GM19035 (cell line): Measurements from ENCODE around the gene CLSTN3.

Experiments used
- ATAC-seq: cut with Tn5 transposase; IDR thresholded peaks from one replicate; pipeline ENCODE4 v1.9.1; 2021; ENCODE audit not compliant: unreplicated experiment

Gene CLSTN3

DNA sequence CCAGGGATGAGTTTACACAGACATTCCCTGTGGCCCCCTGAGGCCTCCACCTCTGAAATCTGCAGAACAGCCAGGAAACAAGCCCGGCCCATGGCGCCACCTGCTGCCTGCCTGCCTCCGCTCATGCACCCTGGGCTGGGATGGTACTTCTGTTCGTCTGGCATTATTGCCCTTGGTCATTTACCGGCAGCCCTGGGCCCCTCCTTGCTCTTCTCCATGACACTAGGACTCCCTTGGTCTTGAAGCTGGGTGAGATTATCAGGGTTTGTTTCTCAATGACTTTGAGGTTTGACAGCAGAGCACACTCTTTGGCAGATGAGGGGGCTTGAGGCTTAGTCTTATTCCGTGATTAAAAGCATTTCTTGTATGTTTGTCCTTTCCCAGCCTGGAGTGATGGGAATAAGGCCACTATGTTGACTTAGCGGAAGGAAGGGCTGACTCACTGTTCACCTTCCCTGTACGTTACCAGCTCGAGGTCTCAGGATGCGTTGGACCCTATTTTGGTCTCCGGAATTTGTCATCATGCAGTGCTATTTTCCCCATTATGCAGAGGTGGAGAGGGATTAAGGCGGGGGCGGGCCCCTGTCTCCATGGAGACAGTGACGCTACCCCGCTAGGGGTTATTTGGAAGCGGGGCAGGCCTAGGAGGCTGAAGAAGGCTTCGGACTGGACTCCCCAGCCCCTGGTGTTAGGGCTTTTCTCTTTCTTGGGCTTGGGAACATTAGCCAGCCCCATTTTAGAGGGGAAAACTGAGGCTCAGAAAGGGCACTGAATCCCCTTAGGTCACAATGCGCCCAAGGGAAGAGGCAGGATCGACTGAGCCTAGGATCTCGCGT, 58.6 kb downstream of the CLSTN3 start:
- peak; percentile 35 for ATAC-seq

DNA sequence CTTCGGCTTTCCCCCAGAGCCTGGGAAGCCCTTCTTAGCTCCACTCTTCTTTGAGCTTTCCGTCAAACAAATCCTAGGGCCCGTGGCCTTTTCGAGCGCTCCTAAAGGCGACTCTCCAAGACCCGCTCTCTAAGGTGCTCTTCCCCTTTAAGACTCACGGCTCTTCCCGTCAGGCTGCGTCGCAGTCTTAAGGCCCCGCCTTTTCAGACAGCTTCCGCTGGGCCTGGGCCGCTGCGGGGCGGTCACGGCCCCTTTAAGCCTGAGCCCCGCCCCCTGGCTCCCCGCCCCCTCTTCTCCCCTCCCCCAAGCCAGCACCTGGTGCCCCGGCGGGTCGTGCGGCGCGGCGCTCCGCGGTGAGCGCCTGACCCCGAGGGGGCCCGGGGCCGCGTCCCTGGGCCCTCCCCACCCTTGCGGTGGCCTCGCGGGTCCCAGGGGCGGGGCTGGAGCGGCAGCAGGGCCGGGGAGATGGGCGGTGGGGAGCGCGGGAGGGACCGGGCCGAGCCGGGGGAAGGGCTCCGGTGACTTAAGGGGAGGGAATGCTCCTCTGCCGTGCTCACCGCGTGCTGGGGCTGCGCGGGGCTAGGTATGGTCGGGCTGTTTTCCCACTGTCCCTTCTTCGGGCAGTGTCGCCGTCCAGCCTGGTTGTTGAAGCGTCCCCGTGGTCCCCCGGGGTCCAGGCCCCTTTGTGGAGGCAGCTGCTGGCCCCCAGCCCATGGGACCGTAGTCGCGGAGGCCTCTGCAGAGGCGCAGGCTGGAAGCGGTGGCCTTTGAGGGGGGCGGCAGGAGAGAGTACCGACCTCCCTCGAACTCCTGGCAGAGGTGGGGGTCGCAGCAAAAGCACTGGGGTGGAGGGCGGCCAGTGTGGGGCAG, 59.5 kb downstream of the CLSTN3 start, which contains the start of gene PEX5:
Gene PEX5, plus strand, starts transcription at position 289 of the 870 bp plus-strand sequence. CDS start 692 bp downstream, outside the sequence.
- ATAC-seq: peak; percentile 97

GRCh38 chr12:7190268-7191055, 60.3 kb downstream of the CLSTN3 start:
- ATAC-seq: no peak

- ATAC-seq: no peak
Observed at GRCh38 chr12:7193674-7194073, 63.5 kb downstream of the CLSTN3 start.

GRCh38 chr12:7197841-7198240, 67.7 kb downstream of the CLSTN3 start:
- ATAC-seq: no peak

DNA sequence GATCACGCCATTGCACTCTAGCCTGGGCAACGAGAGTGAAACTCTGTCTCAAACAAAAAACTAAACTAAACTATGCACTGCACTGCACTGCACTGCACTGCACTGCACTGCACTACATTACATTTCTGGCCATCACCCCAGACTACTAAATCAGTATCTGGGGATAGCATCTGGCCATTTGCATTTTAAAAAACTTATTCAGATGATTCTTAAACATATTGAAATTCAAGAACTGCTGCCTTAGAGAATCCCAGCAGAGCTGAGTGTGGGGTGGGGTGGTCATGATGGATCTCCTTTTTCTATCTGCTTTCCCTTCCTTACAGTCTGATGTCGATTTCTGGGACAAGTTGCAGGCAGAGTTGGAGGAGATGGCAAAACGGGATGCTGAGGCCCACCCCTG, 72.9 kb downstream of the CLSTN3 start:
- ATAC-seq: no peak

- no peak for ATAC-seq
Observed at GRCh38 chr12:7205091-7205490, 74.9 kb downstream of the CLSTN3 start.

DNA sequence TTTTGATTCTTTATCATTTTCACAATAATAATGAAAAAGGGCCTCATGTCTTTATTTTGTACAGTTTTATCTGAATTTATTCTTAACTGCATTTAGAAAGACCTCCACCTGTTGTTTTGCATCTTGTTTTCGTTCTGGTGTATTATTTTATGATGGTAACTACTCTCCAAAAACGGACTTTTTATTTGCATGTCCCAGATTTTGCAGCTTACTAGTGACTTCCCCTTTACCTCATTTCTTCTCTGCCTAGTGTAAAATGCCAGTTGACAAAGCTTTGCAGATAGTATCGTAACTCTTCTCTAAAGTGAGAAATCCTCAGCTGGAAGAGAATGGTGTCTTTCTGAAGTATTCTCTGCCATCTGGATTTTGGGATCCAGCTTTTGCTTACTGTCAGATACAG, 76.5 kb downstream of the CLSTN3 start:
- no peak for ATAC-seq

GRCh38 chr12:7207866-7208625, 77.9 kb downstream of the CLSTN3 start:
- no peak for ATAC-seq
